Chondrocyte (in vitro differentiated cells): ENCODE measurements around the gene ARHGEF7. TPM values are rescaled to one million over a fixed set of nuclear protein-coding genes. Genes with fewer than 3 reads are reported as not detected.

Source experiments
- DNase-seq: peaks from one replicate; pipeline ENCODE4 v3.0.0; 2021; ENCODE audit warnings: mixed read lengths, low spot score
- H3K27ac Mint-ChIP-seq: one replicate; pipeline ENCODE4 v1.8.0; 2021; ENCODE audit warnings: mild to moderate bottlenecking, moderate library complexity, mixed read lengths; ENCODE audit not compliant: unreplicated experiment
- H3K27me3 Mint-ChIP-seq: 2 replicates; pipeline ENCODE4 v1.8.0; 2021; ENCODE audit warnings: low read depth, mixed read lengths
- H3K36me3 Mint-ChIP-seq: 2 replicates; pipeline ENCODE4 v1.8.0; 2021; ENCODE audit warnings: low read depth, mixed read lengths
- H3K4me1 Mint-ChIP-seq: 2 replicates; pipeline ENCODE4 v1.8.0; 2021; ENCODE audit warnings: low read depth, mild to moderate bottlenecking, mixed read lengths
- H3K4me3 Mint-ChIP-seq: one replicate; pipeline ENCODE4 v1.8.0; 2021; ENCODE audit warnings: mild to moderate bottlenecking, moderate library complexity, mixed read lengths; ENCODE audit not compliant: unreplicated experiment
- H3K9me3 Mint-ChIP-seq: 2 replicates; pipeline ENCODE4 v1.8.0; 2021; ENCODE audit warnings: low read depth, mixed read lengths
- total RNA-seq: library from RNA; stranded (reverse); gene quantifications from 3 replicates; pipeline ENCODE4 v1.2.1, GENCODE V29; 2021
- TF ChIP-seq, protein P1 (sequence below): fragments of 200-600 bp; sonication (generic); IDR thresholded peaks from 2 replicates; pipeline ENCODE4 v1.5.0; 2021; ENCODE audit warnings: antibody characterized with exemption, mild to moderate bottlenecking, moderate library complexity

Gene ARHGEF7
- total RNA-seq, 1 donor from 2014 or later = 137 TPM

- Mint-ChIP-seq H3K4me1 (peaks cover 74% of the 10 kb centered on the region), H3K27me3 (no peaks in the 10 kb centered on the region)
Measured at GRCh38 chr13:111168107-111168506, 53.0 kb downstream of the ARHGEF7 start.

GRCh38 chr13:111171112-111171511 lies 56.0 kb downstream of the ARHGEF7 start:
- no peak overlapping the region for H3K4me3 Mint-ChIP-seq
- no peak for DNase-seq
- H3K27ac Mint-ChIP-seq = peak overlapping the region; percentile 80
- TF ChIP-seq, protein P1, sequence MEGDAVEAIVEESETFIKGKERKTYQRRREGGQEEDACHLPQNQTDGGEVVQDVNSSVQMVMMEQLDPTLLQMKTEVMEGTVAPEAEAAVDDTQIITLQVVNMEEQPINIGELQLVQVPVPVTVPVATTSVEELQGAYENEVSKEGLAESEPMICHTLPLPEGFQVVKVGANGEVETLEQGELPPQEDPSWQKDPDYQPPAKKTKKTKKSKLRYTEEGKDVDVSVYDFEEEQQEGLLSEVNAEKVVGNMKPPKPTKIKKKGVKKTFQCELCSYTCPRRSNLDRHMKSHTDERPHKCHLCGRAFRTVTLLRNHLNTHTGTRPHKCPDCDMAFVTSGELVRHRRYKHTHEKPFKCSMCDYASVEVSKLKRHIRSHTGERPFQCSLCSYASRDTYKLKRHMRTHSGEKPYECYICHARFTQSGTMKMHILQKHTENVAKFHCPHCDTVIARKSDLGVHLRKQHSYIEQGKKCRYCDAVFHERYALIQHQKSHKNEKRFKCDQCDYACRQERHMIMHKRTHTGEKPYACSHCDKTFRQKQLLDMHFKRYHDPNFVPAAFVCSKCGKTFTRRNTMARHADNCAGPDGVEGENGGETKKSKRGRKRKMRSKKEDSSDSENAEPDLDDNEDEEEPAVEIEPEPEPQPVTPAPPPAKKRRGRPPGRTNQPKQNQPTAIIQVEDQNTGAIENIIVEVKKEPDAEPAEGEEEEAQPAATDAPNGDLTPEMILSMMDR = no peak
- peaks cover 29% of the 10 kb centered on the region for H3K36me3 Mint-ChIP-seq
- no peaks in the 10 kb centered on the region for H3K27me3 Mint-ChIP-seq
- H3K4me1 Mint-ChIP-seq = peaks cover 87% of the 10 kb centered on the region
- peaks cover 4% of the 10 kb centered on the region for H3K9me3 Mint-ChIP-seq

More at GRCh38 chr13:111168107-111168506, 53.0 kb downstream of the ARHGEF7 start:
- no peak for DNase-seq
- TF ChIP-seq, protein P1 = no peak
- Mint-ChIP-seq H3K27ac (no peak overlapping the region), H3K4me3 (no peak overlapping the region), H3K9me3 (peaks cover 4% of the 10 kb centered on the region), H3K36me3 (peaks cover 29% of the 10 kb centered on the region)

DNA sequence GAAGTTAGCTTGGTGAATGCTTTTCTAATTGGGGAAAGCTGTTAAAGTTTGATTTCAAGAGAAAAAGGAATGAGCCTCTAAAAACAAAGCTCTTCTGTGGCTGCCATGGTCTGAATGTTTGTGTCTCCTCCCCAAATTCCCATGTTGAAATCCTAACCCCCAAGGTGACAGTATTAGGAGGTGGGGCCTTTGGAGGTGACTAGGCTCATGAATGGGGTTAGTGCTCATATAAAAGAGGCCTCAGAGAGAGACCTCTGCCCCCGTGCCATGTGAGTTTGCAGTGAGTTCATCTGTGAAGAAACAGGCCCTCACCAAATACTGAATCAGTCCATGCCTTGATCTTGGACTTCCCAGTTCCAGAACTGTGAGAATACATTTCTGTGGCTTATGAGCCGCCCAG lies 56.5 kb downstream of the ARHGEF7 start:
- TF ChIP-seq, protein P1 = no peak
- no peak for DNase-seq
- Mint-ChIP-seq H3K4me1 (peaks cover 86% of the 10 kb centered on the region), H3K27me3 (no peaks in the 10 kb centered on the region), H3K27ac (peak overlapping the region; percentile 80), H3K4me3 (no peak overlapping the region), H3K9me3 (peaks cover 4% of the 10 kb centered on the region), H3K36me3 (peaks cover 25% of the 10 kb centered on the region)

DNA sequence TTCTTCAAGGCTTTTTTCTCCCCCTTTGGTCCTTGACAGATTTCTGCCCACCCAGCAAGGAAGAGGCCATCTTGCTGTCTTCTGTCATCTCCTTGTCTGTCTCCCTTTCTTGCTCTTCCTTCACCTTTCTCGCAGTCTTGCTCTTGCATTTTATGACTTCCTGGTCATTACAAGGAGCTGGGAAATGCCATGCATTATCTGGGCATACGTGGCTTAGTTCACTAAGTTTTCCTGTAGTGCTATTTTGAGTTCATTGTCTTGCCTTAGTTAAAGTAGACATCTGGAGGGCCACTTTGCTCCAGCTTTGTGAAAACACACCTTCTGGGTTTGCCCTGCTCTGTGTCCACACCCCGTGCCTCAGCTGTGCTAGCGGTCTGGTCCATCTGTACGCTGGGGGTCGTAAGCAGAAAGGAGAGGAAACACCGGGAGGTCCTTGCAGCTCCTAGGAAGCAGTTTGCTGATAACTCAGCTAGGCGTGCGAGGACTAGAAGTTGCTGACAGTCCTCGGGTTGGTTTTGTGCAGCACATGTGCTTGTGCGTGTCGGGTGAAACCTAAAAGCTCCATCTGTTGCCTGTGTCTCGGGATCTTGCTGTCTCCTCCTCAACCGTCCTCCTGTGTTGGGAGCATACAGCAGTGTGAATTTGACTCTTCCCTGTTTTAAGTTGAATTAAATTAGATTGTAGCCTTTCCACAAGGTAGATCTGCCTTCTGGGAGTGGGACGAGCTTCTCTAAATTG lies 59.4 kb downstream of the ARHGEF7 start:
- TF ChIP-seq, protein P1 = no peak
- Mint-ChIP-seq H3K4me1 (peaks cover 93% of the 10 kb centered on the region), H3K9me3 (no peaks in the 10 kb centered on the region), H3K4me3 (no peak overlapping the region), H3K27ac (peak overlapping the region; percentile 99), H3K27me3 (no peaks in the 10 kb centered on the region), H3K36me3 (peaks cover 16% of the 10 kb centered on the region)
- DNase-seq = no peak

DNA sequence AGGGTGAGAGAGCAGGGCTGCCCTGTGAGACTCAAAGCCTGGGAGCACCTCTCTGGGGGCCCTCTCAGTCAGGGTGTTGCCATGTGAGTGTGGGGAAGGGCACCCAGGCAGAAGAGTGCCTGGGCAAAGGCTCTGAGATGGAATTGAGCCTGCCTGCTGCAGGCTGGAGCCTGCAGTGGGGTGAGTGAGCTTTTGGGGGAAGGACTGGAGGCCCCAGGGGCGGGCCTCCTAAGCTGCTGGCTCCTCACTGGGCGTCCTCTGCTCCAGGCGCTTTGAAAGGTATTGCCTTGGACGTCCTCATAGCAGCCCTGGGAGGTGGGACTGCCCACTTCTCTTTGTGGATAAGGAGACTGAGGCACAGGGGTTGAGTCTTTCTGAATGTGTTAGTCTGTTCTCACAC lies 60.3 kb downstream of the ARHGEF7 start:
- H3K27ac Mint-ChIP-seq = peak overlapping the region; percentile 99
- H3K27me3 Mint-ChIP-seq = no peaks in the 10 kb centered on the region
- H3K9me3 Mint-ChIP-seq = no peaks in the 10 kb centered on the region
- peaks cover 97% of the 10 kb centered on the region for H3K4me1 Mint-ChIP-seq
- no peak for DNase-seq
- TF ChIP-seq, protein P1 = no peak
- H3K36me3 Mint-ChIP-seq = peaks cover 12% of the 10 kb centered on the region
- no peak overlapping the region for H3K4me3 Mint-ChIP-seq
